GM18951 (cell line): Measurements from ENCODE around the gene ACBD4.

ENCODE experiments used
- POLR2A ChIP-seq: IDR thresholded peaks from 4 replicates; pipeline ENCODE4 v1.6.1; 2011; ENCODE audit warnings: mild to moderate bottlenecking; ENCODE audit not compliant: insufficient read length, insufficient read depth; ENCODE audit errors: extremely low read depth
- in situ Hi-C: fragments of 300-500 bp; cut with MboI; formaldehyde crosslinking; loops from one replicate; pipeline ENCODE4 v1.12.0; 2022; ENCODE audit warnings: low sequenced_read_pairs, mixed read lengths, inconsistent platforms; ENCODE audit not compliant: unreplicated experiment

Gene ACBD4

DNA sequence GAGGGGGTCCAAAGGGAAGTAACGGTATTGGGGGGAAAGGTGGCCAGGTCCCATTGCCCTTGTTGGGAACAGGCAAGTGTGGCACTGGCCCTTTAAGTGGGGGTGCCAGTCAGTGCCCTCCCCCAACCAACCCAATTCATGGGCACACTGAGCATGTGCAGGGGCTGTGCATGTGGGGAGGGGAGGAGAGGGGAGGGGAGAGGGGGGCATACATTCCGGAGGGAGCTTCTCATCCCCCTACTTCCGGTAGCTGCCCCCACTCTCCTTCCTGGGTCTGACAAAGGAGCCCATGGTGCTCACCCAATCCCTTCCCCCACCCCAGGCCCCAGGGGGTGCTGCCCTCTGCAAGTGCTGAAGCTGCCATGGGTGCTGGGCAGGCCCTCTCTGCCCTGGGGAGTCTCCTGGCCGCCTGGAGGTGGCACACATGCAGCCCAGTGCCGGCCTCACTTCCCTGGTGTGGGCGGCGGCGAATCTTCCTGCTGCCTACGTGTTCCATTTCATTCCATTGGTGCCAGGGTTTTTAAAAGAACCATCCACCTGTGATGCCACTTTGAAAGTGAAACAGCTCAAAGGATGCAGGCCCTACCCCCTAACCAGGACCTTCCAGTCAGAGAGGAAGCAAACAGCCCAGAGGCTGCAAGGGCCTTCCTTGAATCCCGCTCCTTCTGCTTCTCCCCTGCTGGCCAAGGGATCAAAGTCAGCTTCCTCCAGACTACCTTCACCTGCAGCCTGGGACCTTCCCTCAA is 37.2 kb downstream of the ACBD4 start:
- TF ChIP-seq POLR2A, result peak; percentile 52
- in situ Hi-C loops, result no loop called here

DNA sequence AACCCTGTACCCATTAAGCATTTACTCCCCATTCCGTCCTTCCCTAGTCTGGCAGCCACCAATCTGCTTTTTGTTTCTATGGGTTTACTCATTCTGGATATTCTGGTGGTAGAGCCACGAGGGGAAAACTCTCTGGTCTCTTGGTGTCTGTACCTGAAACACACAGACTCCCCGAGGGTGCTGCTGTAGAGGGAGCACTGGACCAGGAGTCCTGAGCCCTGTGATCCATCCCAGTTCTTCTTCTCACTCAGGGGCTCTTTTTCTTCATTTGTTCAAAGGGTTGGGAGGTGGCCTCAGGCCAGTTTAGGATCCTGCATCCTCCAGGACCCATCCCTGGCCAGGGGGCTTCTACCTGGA is 40.2 kb downstream of the ACBD4 start:
- in situ Hi-C loops, result no loop called here
- TF ChIP-seq POLR2A, result no peak

DNA sequence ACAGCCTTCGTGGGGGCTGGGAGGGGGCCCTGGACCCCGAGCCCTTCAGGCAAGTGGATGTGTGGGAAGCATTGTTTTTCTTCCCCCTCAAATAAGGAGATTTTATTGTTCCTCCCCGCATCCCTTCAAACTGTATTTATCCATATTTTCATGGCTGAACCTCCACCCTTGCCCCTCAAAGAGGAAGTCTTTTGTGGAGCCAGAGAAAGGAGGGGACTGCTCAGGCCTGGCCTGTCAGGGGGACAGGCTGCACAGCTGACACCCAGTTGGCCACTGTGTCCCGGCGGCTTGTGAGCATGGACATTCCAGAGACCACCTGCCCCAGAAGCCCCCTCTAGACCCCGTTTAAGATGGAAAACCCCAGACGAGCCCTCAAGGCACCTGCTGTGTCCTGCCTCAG is 42.1 kb downstream of the ACBD4 start:
- in situ Hi-C loops, result no loop called here
- no peak for TF ChIP-seq POLR2A

DNA sequence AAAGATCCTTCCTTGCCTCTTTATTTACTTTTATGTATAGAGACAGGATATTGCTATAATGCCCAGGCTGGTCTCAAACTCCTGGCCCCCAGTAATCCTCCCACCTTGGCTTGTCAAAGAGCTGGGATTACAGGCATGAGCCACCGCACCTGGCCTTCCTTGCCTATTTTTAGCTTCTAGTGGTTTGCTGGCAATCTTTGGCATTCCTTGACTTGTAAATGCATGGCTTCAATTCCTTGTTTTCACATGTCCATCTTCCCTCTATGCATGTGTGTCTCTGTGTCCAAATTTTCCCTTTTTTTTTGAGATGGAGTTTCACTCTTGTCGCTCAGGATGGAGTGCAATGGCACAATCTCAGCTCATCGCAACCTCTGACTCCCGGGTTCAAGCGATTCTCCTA is 48.7 kb downstream of the ACBD4 start:
- in situ Hi-C loops, result no loop called here
- TF ChIP-seq POLR2A, result no peak

DNA sequence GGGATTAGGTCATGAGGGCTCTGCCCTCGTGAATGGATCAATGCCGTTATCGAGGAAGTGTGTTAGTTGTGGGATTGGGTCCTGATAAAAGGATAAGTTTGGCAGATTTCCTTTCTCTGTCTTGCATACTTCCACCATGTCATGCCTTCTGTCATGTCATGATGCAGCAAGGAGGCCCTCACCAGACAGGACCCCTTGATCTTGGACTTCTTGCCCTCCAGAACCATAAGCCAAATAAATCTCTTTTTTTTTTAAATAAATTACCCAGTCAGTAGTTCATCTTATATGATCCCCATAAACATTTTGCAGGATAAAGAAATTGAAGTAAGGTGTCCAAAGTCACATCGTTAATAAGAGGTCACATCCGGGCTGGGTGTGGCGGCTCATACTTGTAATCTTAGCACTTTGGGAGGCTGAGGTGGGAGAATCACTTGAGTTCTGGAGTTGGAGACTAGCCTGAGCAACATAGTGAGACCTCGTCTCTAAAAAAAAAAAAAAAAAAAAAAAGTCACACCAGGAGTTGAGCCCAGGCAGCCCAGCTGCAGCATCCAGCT is 51.4 kb downstream of the ACBD4 start:
- no peak for TF ChIP-seq POLR2A
- in situ Hi-C loops, result no loop called here

DNA sequence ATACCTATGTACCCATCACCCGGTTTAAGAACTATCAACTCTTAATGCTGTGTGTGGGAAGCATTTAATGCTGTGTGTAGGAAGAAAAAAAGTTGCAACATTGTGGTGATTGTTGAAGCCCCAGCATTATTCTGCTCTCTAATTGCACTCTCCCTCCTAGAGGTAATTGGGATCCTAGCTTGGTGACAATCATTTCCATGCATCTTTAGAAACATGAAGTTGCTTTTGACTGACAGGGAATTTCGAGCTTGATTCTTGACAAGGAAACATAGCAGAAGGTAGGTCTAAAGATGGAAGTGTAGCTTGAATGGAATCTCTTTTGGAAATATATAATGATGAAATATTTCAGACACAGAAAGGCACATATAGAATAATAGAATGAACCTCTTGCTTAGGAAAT is 53.5 kb downstream of the ACBD4 start:
- no peak for TF ChIP-seq POLR2A
- in situ Hi-C loops, result no loop called here

DNA sequence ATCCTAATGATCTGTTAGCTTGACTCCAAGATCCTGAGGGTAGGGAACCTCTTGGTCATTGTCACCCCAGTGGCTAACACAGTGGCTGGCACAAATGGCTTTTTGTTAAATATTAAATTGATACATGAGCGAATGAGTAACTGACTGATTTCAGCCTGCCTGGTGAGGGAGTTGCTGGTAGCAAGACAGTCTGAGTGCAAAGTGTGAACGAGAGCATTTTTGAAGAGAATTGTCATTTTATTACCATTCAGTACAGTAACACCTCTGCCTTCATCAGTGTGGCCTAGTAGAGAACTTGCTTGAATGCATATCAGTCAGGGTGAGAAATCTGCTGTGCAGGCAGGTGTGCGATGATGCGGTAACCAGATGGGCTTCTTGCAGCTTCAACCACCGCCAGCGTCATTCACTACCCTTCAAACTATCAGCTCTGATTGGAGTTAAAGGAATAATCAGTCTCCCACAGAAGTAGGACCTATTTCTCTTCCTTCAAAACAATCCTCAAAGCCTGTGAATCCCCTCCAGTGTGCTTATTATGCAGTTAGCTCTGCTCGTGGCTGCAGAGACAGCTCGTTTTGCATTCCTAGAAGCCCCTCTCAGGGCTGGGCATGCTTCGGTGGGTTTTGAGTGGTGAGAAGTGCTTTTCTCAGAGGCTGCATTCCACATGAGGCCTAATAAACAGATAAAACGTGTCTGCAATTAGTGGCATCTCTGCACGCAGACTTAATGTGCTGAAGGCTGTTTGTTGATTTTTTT is 55.2 kb downstream of the ACBD4 start:
- in situ Hi-C loops, result no loop called here

More for the DNA sequence above, 55.2 kb downstream of the ACBD4 start:
- TF ChIP-seq POLR2A, result no peak
